ENCODE data around the gene NOB1. TPM values are rescaled to one million over a fixed set of nuclear protein-coding genes. Genes with fewer than 3 reads are reported as not detected.

NOB1 gene
- total and polyA plus RNA-seq, 4 donors: 6.9 to 19.7 (median 12.5) TPM

DNA sequence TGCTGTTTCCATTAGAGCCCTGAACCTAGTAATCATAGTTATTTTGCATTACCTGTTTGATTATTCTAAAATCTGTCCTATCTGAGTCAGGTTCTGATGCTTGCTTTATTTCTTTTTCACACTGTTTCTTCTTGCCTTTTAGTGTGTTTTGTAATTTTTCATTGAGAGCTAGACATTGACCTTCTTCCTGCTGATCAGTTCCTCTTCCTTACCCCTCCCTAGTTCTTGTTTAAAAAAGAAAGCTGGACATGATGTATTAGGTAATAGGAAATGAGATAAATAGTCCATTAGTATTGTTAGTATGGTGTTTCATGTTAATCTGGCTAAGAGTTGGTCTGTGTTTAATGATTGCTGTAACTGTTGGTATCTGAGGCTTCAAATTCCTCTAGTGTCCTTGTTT lies 20.8 kb upstream of the NOB1 start:
- Histone ChIP-seq H3K9me3 (ENCODE audit: control insufficient read depth in 4 of 4, low read length in 3 of 4) (peaks cover 0 to 6% (median 1%) of the 10 kb centered on the region in 4 donors), H3K9ac (ENCODE audit: low read depth in 1 of 2, low read length in 2 of 2) (no peak overlapping the region), H3K4me1 (ENCODE audit: control insufficient read depth in 4 of 4, insufficient read depth in 4 of 4, low read length in 3 of 4) (peaks cover 0 to 8% (median 3%) of the 10 kb centered on the region in 4 donors), H3K36me3 (ENCODE audit: control insufficient read depth in 4 of 4, insufficient read depth in 3 of 4, low read depth in 1 of 4, low read length in 3 of 4) (peaks cover 0 to 3% (median 1%) of the 10 kb centered on the region in 4 donors), H3K27ac (ENCODE audit: low read depth in 1 of 2, low read length in 2 of 2) (no peak overlapping the region), H3K27me3 (ENCODE audit: control insufficient read depth in 4 of 4, insufficient read depth in 4 of 4, low read length in 3 of 4) (no peaks in the 10 kb centered on the region), H3K4me3 (ENCODE audit: low read depth in 1 of 3, low read length in 3 of 3) (no peak overlapping the region)
- no peak for TF ChIP-seq YY1 (IDR thresholded peaks at IDR 0.05)
- no peak for TF ChIP-seq RAD21 (IDR thresholded peaks at IDR 0.05)
- TF ChIP-seq RXRA (IDR thresholded peaks at IDR 0.05): no peak
- no peak for TF ChIP-seq TAF1 (conservative IDR thresholded peaks at IDR 0.05)
- TF ChIP-seq EGR1 (IDR thresholded peaks at IDR 0.05; ENCODE audit: low read depth in 2 of 2): no peak
- TF ChIP-seq, protein P1, sequence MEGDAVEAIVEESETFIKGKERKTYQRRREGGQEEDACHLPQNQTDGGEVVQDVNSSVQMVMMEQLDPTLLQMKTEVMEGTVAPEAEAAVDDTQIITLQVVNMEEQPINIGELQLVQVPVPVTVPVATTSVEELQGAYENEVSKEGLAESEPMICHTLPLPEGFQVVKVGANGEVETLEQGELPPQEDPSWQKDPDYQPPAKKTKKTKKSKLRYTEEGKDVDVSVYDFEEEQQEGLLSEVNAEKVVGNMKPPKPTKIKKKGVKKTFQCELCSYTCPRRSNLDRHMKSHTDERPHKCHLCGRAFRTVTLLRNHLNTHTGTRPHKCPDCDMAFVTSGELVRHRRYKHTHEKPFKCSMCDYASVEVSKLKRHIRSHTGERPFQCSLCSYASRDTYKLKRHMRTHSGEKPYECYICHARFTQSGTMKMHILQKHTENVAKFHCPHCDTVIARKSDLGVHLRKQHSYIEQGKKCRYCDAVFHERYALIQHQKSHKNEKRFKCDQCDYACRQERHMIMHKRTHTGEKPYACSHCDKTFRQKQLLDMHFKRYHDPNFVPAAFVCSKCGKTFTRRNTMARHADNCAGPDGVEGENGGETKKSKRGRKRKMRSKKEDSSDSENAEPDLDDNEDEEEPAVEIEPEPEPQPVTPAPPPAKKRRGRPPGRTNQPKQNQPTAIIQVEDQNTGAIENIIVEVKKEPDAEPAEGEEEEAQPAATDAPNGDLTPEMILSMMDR (IDR thresholded peaks at IDR 0.05; ENCODE audit: low read depth, low read length, missing input control): no peak
- no peak for TF ChIP-seq HNF4A (conservative IDR thresholded peaks at IDR 0.05)
- TF ChIP-seq, protein P2, sequence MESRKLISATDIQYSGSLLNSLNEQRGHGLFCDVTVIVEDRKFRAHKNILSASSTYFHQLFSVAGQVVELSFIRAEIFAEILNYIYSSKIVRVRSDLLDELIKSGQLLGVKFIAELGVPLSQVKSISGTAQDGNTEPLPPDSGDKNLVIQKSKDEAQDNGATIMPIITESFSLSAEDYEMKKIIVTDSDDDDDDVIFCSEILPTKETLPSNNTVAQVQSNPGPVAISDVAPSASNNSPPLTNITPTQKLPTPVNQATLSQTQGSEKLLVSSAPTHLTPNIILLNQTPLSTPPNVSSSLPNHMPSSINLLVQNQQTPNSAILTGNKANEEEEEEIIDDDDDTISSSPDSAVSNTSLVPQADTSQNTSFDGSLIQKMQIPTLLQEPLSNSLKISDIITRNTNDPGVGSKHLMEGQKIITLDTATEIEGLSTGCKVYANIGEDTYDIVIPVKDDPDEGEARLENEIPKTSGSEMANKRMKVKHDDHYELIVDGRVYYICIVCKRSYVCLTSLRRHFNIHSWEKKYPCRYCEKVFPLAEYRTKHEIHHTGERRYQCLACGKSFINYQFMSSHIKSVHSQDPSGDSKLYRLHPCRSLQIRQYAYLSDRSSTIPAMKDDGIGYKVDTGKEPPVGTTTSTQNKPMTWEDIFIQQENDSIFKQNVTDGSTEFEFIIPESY (IDR thresholded peaks at IDR 0.05): no peak
- TF ChIP-seq NR2F2 (IDR thresholded peaks at IDR 0.05): no peak
- TF ChIP-seq, protein P3, sequence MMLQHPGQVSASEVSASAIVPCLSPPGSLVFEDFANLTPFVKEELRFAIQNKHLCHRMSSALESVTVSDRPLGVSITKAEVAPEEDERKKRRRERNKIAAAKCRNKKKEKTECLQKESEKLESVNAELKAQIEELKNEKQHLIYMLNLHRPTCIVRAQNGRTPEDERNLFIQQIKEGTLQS (IDR thresholded peaks at IDR 0.05): no peak
- no peak for DNase-seq (ENCODE audit: low spot score)

DNA sequence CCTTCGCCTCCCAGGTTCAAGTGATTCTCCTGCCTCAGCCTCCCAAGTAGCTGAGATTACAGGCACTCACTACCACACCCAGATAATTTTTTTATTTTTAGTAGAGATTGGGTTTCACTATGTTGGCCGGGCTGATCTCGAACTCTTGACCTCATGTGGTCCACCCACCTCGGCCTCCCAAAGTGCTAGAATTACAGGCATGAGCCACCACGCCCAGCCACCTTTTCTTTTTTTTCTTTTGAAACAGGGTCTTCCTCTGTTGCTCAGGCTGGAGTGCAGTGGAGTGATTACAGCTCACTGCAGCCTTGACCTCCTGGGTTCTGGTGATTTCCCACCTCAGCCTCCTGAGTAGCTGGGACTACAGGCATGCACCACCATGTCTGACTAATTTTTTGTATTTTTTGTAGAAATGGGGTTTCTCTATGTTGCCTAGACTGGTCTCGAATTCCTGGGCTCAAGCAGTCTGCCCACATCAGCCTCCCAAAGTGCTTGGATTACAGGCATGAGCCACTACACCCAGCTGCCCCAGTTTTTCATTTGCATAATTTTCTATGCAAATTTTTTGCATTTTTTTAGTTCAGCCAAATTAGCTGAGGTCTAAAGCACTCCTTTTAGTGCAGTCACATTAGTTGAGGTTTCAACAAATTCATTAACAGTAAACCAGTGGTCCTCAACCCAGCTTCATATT lies 18.7 kb upstream of the NOB1 start:
- Histone ChIP-seq H3K9me3 (ENCODE audit: control insufficient read depth in 4 of 4, low read length in 3 of 4) (peaks cover 0 to 6% (median 1%) of the 10 kb centered on the region in 4 donors), H3K27ac (ENCODE audit: low read depth in 1 of 2, low read length in 2 of 2) (no peak overlapping the region), H3K9ac (ENCODE audit: low read depth in 1 of 2, low read length in 2 of 2) (no peak overlapping the region), H3K4me3 (ENCODE audit: low read depth in 1 of 3, low read length in 3 of 3) (no peak overlapping the region), H3K4me1 (ENCODE audit: control insufficient read depth in 4 of 4, insufficient read depth in 4 of 4, low read length in 3 of 4) (peaks cover 0 to 8% (median 3%) of the 10 kb centered on the region in 4 donors), H3K36me3 (ENCODE audit: control insufficient read depth in 4 of 4, insufficient read depth in 3 of 4, low read depth in 1 of 4, low read length in 3 of 4) (peaks cover 0 to 3% (median 1%) of the 10 kb centered on the region in 4 donors), H3K27me3 (ENCODE audit: control insufficient read depth in 4 of 4, insufficient read depth in 4 of 4, low read length in 3 of 4) (no peaks in the 10 kb centered on the region)
- DNase-seq (ENCODE audit: low spot score): no peak
- TF ChIP-seq YY1 (IDR thresholded peaks at IDR 0.05): no peak
- TF ChIP-seq FOXA1 (IDR thresholded peaks at IDR 0.05): no peak
- no peak for TF ChIP-seq HNF4G (IDR thresholded peaks at IDR 0.05)
- TF ChIP-seq RAD21 (IDR thresholded peaks at IDR 0.05): no peak
- TF ChIP-seq, protein P3 (IDR thresholded peaks at IDR 0.05): no peak
- no peak for TF ChIP-seq RXRA (IDR thresholded peaks at IDR 0.05)
- no peak for TF ChIP-seq EGR1 (IDR thresholded peaks at IDR 0.05; ENCODE audit: low read depth in 2 of 2)
- TF ChIP-seq, protein P2 (IDR thresholded peaks at IDR 0.05): no peak
- no peak for TF ChIP-seq TAF1 (conservative IDR thresholded peaks at IDR 0.05)
- TF ChIP-seq, protein P4, sequence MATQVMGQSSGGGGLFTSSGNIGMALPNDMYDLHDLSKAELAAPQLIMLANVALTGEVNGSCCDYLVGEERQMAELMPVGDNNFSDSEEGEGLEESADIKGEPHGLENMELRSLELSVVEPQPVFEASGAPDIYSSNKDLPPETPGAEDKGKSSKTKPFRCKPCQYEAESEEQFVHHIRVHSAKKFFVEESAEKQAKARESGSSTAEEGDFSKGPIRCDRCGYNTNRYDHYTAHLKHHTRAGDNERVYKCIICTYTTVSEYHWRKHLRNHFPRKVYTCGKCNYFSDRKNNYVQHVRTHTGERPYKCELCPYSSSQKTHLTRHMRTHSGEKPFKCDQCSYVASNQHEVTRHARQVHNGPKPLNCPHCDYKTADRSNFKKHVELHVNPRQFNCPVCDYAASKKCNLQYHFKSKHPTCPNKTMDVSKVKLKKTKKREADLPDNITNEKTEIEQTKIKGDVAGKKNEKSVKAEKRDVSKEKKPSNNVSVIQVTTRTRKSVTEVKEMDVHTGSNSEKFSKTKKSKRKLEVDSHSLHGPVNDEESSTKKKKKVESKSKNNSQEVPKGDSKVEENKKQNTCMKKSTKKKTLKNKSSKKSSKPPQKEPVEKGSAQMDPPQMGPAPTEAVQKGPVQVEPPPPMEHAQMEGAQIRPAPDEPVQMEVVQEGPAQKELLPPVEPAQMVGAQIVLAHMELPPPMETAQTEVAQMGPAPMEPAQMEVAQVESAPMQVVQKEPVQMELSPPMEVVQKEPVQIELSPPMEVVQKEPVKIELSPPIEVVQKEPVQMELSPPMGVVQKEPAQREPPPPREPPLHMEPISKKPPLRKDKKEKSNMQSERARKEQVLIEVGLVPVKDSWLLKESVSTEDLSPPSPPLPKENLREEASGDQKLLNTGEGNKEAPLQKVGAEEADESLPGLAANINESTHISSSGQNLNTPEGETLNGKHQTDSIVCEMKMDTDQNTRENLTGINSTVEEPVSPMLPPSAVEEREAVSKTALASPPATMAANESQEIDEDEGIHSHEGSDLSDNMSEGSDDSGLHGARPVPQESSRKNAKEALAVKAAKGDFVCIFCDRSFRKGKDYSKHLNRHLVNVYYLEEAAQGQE (IDR thresholded peaks at IDR 0.05): no peak
- TF ChIP-seq FOXA2 (IDR thresholded peaks at IDR 0.05): no peak
- no peak for TF ChIP-seq JUND (IDR thresholded peaks at IDR 0.05)
- no peak for TF ChIP-seq NR2F2 (IDR thresholded peaks at IDR 0.05)
- TF ChIP-seq SP1 (IDR thresholded peaks at IDR 0.05): no peak
- TF ChIP-seq, protein P1 (IDR thresholded peaks at IDR 0.05; ENCODE audit: low read depth, low read length, missing input control): no peak
- TF ChIP-seq HNF4A (conservative IDR thresholded peaks at IDR 0.05): no peak
- TF ChIP-seq, protein P5, sequence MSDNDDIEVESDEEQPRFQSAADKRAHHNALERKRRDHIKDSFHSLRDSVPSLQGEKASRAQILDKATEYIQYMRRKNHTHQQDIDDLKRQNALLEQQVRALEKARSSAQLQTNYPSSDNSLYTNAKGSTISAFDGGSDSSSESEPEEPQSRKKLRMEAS (IDR thresholded peaks at IDR 0.05): no peak
- WGBS: 90% methylated on average over 6 of the region's 6 CpGs

All from liver (tissue), 9 donors.